ENCODE measurements around the gene DHX35.
A peak's percentile ranks its signal among the peaks of the same experiment; 100 is the strongest.

DHX35 gene

GRCh38 chr20:38962044-38962927, at the start of gene DHX35:
TSS of gene DHX35 (plus strand) at chr20:38962344. CDS start at chr20:38962368, 24 bp downstream.
- in situ Hi-C loops (cut with HindIII; ENCODE audit: low pct_unique_long_range_greater_than_20kb, low sequenced_read_pairs), result no loop called here
- DNase-seq (ENCODE audit: low read depth in 1 of 2, low spot score in 1 of 2), result peak; percentile 92 to 99

GRCh38 chr20:38915355-38915754, 46.8 kb upstream of the DHX35 start:
- in situ Hi-C loops (cut with HindIII; ENCODE audit: low pct_unique_long_range_greater_than_20kb, low sequenced_read_pairs), result no loop called here
- no peak for TF ChIP-seq JUND (IDR thresholded peaks at IDR 0.05; ENCODE audit: low read depth)
- no peak for DNase-seq (ENCODE audit: low read depth in 1 of 2, low spot score in 1 of 2)

More at GRCh38 chr20:38962044-38962927, at the start of gene DHX35:
- no peak for TF ChIP-seq JUND (IDR thresholded peaks at IDR 0.05; ENCODE audit: low read depth)

- in situ Hi-C loops (cut with HindIII; ENCODE audit: low pct_unique_long_range_greater_than_20kb, low sequenced_read_pairs), result no loop called here
Measured at GRCh38 chr20:38917657-38918056, 44.5 kb upstream of the DHX35 start.

GRCh38 chr20:38918172-38918571, 44.0 kb upstream of the DHX35 start:
- TF ChIP-seq JUND (IDR thresholded peaks at IDR 0.05; ENCODE audit: low read depth), result no peak
- in situ Hi-C loops (cut with HindIII; ENCODE audit: low pct_unique_long_range_greater_than_20kb, low sequenced_read_pairs), result no loop called here
- no peak for DNase-seq (ENCODE audit: low read depth in 1 of 2, low spot score in 1 of 2)

More at GRCh38 chr20:38917657-38918056, 44.5 kb upstream of the DHX35 start:
- no peak for DNase-seq (ENCODE audit: low read depth in 1 of 2, low spot score in 1 of 2)
- no peak for TF ChIP-seq JUND (IDR thresholded peaks at IDR 0.05; ENCODE audit: low read depth)

- in situ Hi-C loops (cut with HindIII; ENCODE audit: low pct_unique_long_range_greater_than_20kb, low sequenced_read_pairs), result no loop called here
- TF ChIP-seq JUND (IDR thresholded peaks at IDR 0.05; ENCODE audit: low read depth), result no peak
- no peak for DNase-seq (ENCODE audit: low read depth in 1 of 2, low spot score in 1 of 2)
Measured at GRCh38 chr20:38919683-38920082, 42.5 kb upstream of the DHX35 start.

- no peak for DNase-seq (ENCODE audit: low read depth in 1 of 2, low spot score in 1 of 2)
- in situ Hi-C loops (cut with HindIII; ENCODE audit: low pct_unique_long_range_greater_than_20kb, low sequenced_read_pairs), result no loop called here
- TF ChIP-seq JUND (IDR thresholded peaks at IDR 0.05; ENCODE audit: low read depth), result no peak
Measured at GRCh38 chr20:38920411-38920810, 41.7 kb upstream of the DHX35 start.

GRCh38 chr20:38920851-38921250, 41.3 kb upstream of the DHX35 start:
- no peak for DNase-seq (ENCODE audit: low read depth in 1 of 2, low spot score in 1 of 2)
- in situ Hi-C loops (cut with HindIII; ENCODE audit: low pct_unique_long_range_greater_than_20kb, low sequenced_read_pairs), result no loop called here
- TF ChIP-seq JUND (IDR thresholded peaks at IDR 0.05; ENCODE audit: low read depth), result no peak

GRCh38 chr20:38924718-38925117, 37.4 kb upstream of the DHX35 start:
- no peak for TF ChIP-seq JUND (IDR thresholded peaks at IDR 0.05; ENCODE audit: low read depth)
- in situ Hi-C loops (cut with HindIII; ENCODE audit: low pct_unique_long_range_greater_than_20kb, low sequenced_read_pairs), result no loop called here
- no peak for DNase-seq (ENCODE audit: low read depth in 1 of 2, low spot score in 1 of 2)

GRCh38 chr20:38926142-38926933, 35.8 kb upstream of the DHX35 start, which contains the start of gene FAM83D:
TSS of gene FAM83D (plus strand) at chr20:38926417. CDS start at chr20:38926443, 26 bp downstream.
- in situ Hi-C loops (cut with HindIII; ENCODE audit: low pct_unique_long_range_greater_than_20kb, low sequenced_read_pairs), result no loop called here

GRCh38 chr20:38926934-38927616, 35.1 kb upstream of the DHX35 start:
- no peak for DNase-seq (ENCODE audit: low read depth in 1 of 2, low spot score in 1 of 2)
- in situ Hi-C loops (cut with HindIII; ENCODE audit: low pct_unique_long_range_greater_than_20kb, low sequenced_read_pairs), result no loop called here

More at GRCh38 chr20:38926142-38926933, 35.8 kb upstream of the DHX35 start, which contains the start of gene FAM83D:
- no peak for TF ChIP-seq JUND (IDR thresholded peaks at IDR 0.05; ENCODE audit: low read depth)
- peak; percentile 100 for DNase-seq (ENCODE audit: low read depth in 1 of 2, low spot score in 1 of 2)

GRCh38 chr20:38927902-38928578, 34.1 kb upstream of the DHX35 start:
- in situ Hi-C loops (cut with HindIII; ENCODE audit: low pct_unique_long_range_greater_than_20kb, low sequenced_read_pairs), result no loop called here
- no peak for TF ChIP-seq JUND (IDR thresholded peaks at IDR 0.05; ENCODE audit: low read depth)
- no peak for DNase-seq (ENCODE audit: low read depth in 1 of 2, low spot score in 1 of 2)

More at GRCh38 chr20:38926934-38927616, 35.1 kb upstream of the DHX35 start:
- no peak for TF ChIP-seq JUND (IDR thresholded peaks at IDR 0.05; ENCODE audit: low read depth)

- no peak for DNase-seq (ENCODE audit: low read depth in 1 of 2, low spot score in 1 of 2)
- in situ Hi-C loops (cut with HindIII; ENCODE audit: low pct_unique_long_range_greater_than_20kb, low sequenced_read_pairs), result no loop called here
Measured at GRCh38 chr20:38930242-38930569, 31.9 kb upstream of the DHX35 start.

More at GRCh38 chr20:38930242-38930569, 31.9 kb upstream of the DHX35 start:
- TF ChIP-seq JUND (IDR thresholded peaks at IDR 0.05; ENCODE audit: low read depth), result no peak

Measured in T47D (cell line).